Right lobe of liver (tissue), 4 donors: Measurements from ENCODE around the gene ARID5B.

Experiments used
- CTCF ChIP-seq, 4 donors: fragments of 200-600 bp in 3 of 4; fragments of 450-650 bp in 1 of 4; IDR thresholded peaks; one replicate each; pipeline versions ENCODE4 v1.5.1 to v1.8.0; 2016 to 2022; ENCODE audit warnings: antibody characterized with exemption in 4 of 4, mild to moderate bottlenecking in 2 of 4
- POLR2A ChIP-seq: fragments of 450-650 bp; IDR thresholded peaks from one replicate; pipeline ENCODE4 v1.6.1; 2017; ENCODE audit warnings: antibody characterized with exemption, mild to moderate bottlenecking
- donor health status: DM: no; HTN: no; CAD: no.
- donor health status: DM: no; HTN: no; CAD: no.
- donor health status: DM: no; HTN: yes; CAD: no.

GRCh38 chr10:62130948-62131347 lies 229.4 kb downstream of the ARID5B start:
- TF ChIP-seq POLR2A, result no peak
- no peak for TF ChIP-seq CTCF (IDR thresholded peaks at IDR 0.05)
